Measurements from ENCODE around the gene THADA.
"Not testable (repeated sequence)": the region's sequence is repeated elsewhere in the genome, so short reads cannot be mapped to it uniquely, and the experiment has no call there.

THADA gene

GRCh38 chr2:43539436-43539835 lies 56.4 kb downstream of the THADA start:
- DNase-seq (ENCODE audit: low read depth in 2 of 2) = no peak

- no peak for DNase-seq (ENCODE audit: low read depth in 2 of 2)
These were observed 57.7 kb downstream of the THADA start for GRCh38 chr2:43538034-43538670.

- DNase-seq (ENCODE audit: low read depth in 2 of 2) = no peak
These were observed 58.7 kb downstream of the THADA start for GRCh38 chr2:43537137-43537536.

- no peak for DNase-seq (ENCODE audit: low read depth in 2 of 2)
These were observed 61.3 kb downstream of the THADA start for GRCh38 chr2:43534569-43534968.

- not testable (repeated sequence) for DNase-seq (ENCODE audit: low read depth in 2 of 2)
These were observed 63.3 kb downstream of the THADA start for GRCh38 chr2:43532572-43532971.

GRCh38 chr2:43531251-43531650 lies 64.6 kb downstream of the THADA start:
- DNase-seq (ENCODE audit: low read depth in 2 of 2) = no peak

- DNase-seq (ENCODE audit: low read depth in 2 of 2) = no peak
These were observed 68.8 kb downstream of the THADA start for GRCh38 chr2:43526994-43527393.

- DNase-seq (ENCODE audit: low read depth in 2 of 2) = no peak
These were observed 70.3 kb downstream of the THADA start for GRCh38 chr2:43525506-43525905.

- no peak for DNase-seq (ENCODE audit: low read depth in 2 of 2)
These were observed 71.5 kb downstream of the THADA start for GRCh38 chr2:43524177-43524965.

- DNase-seq (ENCODE audit: low read depth in 2 of 2) = no peak
These were observed 73.7 kb downstream of the THADA start for GRCh38 chr2:43522177-43522576.

GRCh38 chr2:43521568-43521967 lies 74.3 kb downstream of the THADA start:
- DNase-seq (ENCODE audit: low read depth in 2 of 2) = no peak

- no peak for DNase-seq (ENCODE audit: low read depth in 2 of 2)
These were observed 74.9 kb downstream of the THADA start for GRCh38 chr2:43520919-43521318.

- no peak for DNase-seq (ENCODE audit: low read depth in 2 of 2)
These were observed 76.1 kb downstream of the THADA start for GRCh38 chr2:43519643-43520221.

- no peak for DNase-seq (ENCODE audit: low read depth in 2 of 2)
These were observed 77.1 kb downstream of the THADA start for GRCh38 chr2:43518718-43519117.

GRCh38 chr2:43518181-43518580 lies 77.7 kb downstream of the THADA start:
- DNase-seq (ENCODE audit: low read depth in 2 of 2) = no peak

- no peak for DNase-seq (ENCODE audit: low read depth in 2 of 2)
These were observed 79.9 kb downstream of the THADA start for GRCh38 chr2:43515807-43516497.

GRCh38 chr2:43515248-43515647 lies 80.6 kb downstream of the THADA start:
- no peak for DNase-seq (ENCODE audit: low read depth in 2 of 2)

- no peak for DNase-seq (ENCODE audit: low read depth in 2 of 2)
These were observed 82.0 kb downstream of the THADA start for GRCh38 chr2:43513796-43514195.

- no peak for DNase-seq (ENCODE audit: low read depth in 2 of 2)
These were observed 82.6 kb downstream of the THADA start for GRCh38 chr2:43513216-43513615.

- DNase-seq (ENCODE audit: low read depth in 2 of 2) = no peak
These were observed 84.6 kb downstream of the THADA start for GRCh38 chr2:43511199-43511598.

GRCh38 chr2:43509886-43510285 lies 86.0 kb downstream of the THADA start:
- DNase-seq (ENCODE audit: low read depth in 2 of 2) = no peak

GRCh38 chr2:43508209-43508608 lies 87.6 kb downstream of the THADA start:
- no peak for DNase-seq (ENCODE audit: low read depth in 2 of 2)

Measured in stimulated activated CD4-positive, alpha-beta T cell treated with anti-CD3 and anti-CD28 coated beads, Interleukin-1b, Interleukin-23, amount 100 ng/mL, for 1 hour (primary cell).